DND-41 (cell line): ENCODE results near the gene ZNF398.

ENCODE experiments used
- CTCF ChIP-seq: IDR thresholded peaks from 2 replicates; pipeline ENCODE4 v1.5.1; 2012; ENCODE audit warnings: borderline replicate concordance, low read length, moderate library complexity, mild to moderate bottlenecking; ENCODE audit not compliant: poor library complexity, severe bottlenecking; ENCODE audit errors: extremely low read depth
- EZH2 ChIP-seq: IDR thresholded peaks from 3 replicates; pipeline ENCODE4 v1.6.1; 2012; ENCODE audit warnings: borderline replicate concordance, low read depth, mild to moderate bottlenecking, moderate library complexity, low read length, inconsistent platforms; ENCODE audit not compliant: severe bottlenecking

GRCh38 chr7:149181450-149181790 is 34.2 kb downstream of the ZNF398 start:
- no peak for TF ChIP-seq CTCF
- TF ChIP-seq EZH2 = no peak
